GM23338 (cell line): ENCODE results near the gene EVC2.

ENCODE experiments used
- CREB1 ChIP-seq: fragments of 250-450 bp; sonication (Bioruptor Pico); IDR thresholded peaks from 2 replicates; pipeline ENCODE4 v1.5.0; 2020; ENCODE audit warnings: low read depth, mild to moderate bottlenecking, moderate library complexity
- EZH2 ChIP-seq: fragments of 200-600 bp; sonication (generic); IDR thresholded peaks from one replicate; pipeline ENCODE4 v1.8.0; 2017; ENCODE audit warnings: antibody characterized with exemption, mild to moderate bottlenecking, low read depth; ENCODE audit not compliant: unreplicated experiment
- EZH2phosphoT487 ChIP-seq: fragments of 200-600 bp; sonication (generic); IDR thresholded peaks from one replicate; pipeline ENCODE4 v1.8.1; 2018; ENCODE audit warnings: antibody characterized with exemption; ENCODE audit not compliant: unreplicated experiment
- JUNB ChIP-seq: IDR thresholded peaks from one replicate; pipeline ENCODE4 v1.6.1; 2016; ENCODE audit warnings: antibody characterized with exemption; ENCODE audit not compliant: unreplicated experiment
- NANOG ChIP-seq: IDR thresholded peaks from 2 replicates; pipeline ENCODE4 v1.6.1; 2016; ENCODE audit warnings: antibody characterized with exemption, borderline replicate concordance
- POLR2AphosphoS5 ChIP-seq: IDR thresholded peaks from 2 replicates; pipeline ENCODE4 v1.6.1; 2016; ENCODE audit warnings: antibody characterized with exemption, low read depth
- STAT1 ChIP-seq: IDR thresholded peaks from one replicate; pipeline ENCODE4 v1.6.1; 2016; ENCODE audit warnings: antibody characterized with exemption; ENCODE audit not compliant: unreplicated experiment
- ZNF114 ChIP-seq: fragments of 250-450 bp; sonication (Bioruptor Pico); IDR thresholded peaks from 2 replicates; pipeline ENCODE4 v1.5.0; 2020; ENCODE audit warnings: mild to moderate bottlenecking, moderate library complexity
- ZNF331 ChIP-seq: fragments of 250-450 bp; sonication (Bioruptor Pico); IDR thresholded peaks from 2 replicates; pipeline ENCODE4 v1.5.0; 2020; ENCODE audit warnings: low read depth, mild to moderate bottlenecking, moderate library complexity
- TF ChIP-seq, protein P1 (sequence below), 2 experiments: fragments of 200-600 bp in 1 of 2; sonication (generic) in 1 of 2; conservative IDR thresholded peaks; 2 replicates each; pipeline versions ENCODE4 v1.5.1 to v1.6.1; 2016 to 2017; ENCODE audit warnings: antibody characterized with exemption in 2 of 2, low read depth in 2 of 2, mild to moderate bottlenecking in 2 of 2, moderate library complexity in 1 of 2
- TF ChIP-seq, protein P2 (sequence below): IDR thresholded peaks from 2 replicates; pipeline ENCODE4 v1.6.1; 2016; ENCODE audit warnings: antibody characterized with exemption
- TF ChIP-seq, protein P3 (sequence below): IDR thresholded peaks from one replicate; pipeline ENCODE4 v1.6.1; 2018; ENCODE audit warnings: antibody characterized with exemption; ENCODE audit not compliant: unreplicated experiment
- TF ChIP-seq, protein P4 (sequence below): fragments of 250-450 bp; sonication (Bioruptor Pico); IDR thresholded peaks from 2 replicates; pipeline ENCODE4 v1.5.0; 2020; ENCODE audit warnings: mild to moderate bottlenecking, moderate library complexity

DNA sequence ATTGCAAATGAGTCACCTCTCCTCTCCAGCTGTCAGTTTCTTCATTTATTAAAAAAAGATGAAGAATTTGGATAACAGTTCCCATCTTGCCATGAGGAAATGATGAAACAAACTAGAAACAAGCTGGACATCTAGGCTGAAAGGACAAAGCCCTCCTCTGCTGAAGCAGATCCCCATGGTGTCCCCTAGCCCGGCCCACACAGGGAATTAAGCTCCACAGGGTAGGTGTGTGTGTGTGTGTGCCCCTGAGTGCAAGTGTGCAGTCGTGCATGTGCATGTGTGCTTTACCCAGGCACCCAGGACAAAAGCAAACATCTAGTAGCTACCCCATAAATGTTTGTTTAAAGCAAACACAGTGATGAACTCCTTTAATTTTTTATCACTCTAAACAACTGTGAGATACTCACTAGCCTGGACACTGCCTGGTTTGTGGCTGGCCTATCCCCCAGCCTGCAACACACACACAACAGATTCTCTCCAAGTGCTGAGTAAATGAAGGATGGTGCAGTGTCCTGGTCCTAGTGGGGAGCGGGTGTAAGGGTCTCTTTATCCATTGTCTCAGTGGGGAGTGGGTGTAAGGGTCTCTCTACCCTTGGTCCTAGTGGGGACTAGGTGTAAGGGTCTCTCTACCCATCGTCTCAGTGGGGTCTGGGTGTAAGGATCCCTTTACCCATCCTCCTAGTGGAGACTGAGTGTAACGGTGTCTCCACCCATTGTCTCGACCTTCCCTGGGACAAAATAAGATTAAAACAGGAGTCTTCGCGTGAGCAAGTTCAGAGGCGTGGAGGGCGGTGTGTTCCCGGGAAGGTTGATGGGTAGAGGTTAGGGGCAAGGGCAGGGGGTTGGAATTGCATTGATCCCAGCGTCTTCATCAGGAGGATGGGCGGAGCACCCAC is 2.0 kb upstream of the EVC2 start:
- TF ChIP-seq, protein P1, sequence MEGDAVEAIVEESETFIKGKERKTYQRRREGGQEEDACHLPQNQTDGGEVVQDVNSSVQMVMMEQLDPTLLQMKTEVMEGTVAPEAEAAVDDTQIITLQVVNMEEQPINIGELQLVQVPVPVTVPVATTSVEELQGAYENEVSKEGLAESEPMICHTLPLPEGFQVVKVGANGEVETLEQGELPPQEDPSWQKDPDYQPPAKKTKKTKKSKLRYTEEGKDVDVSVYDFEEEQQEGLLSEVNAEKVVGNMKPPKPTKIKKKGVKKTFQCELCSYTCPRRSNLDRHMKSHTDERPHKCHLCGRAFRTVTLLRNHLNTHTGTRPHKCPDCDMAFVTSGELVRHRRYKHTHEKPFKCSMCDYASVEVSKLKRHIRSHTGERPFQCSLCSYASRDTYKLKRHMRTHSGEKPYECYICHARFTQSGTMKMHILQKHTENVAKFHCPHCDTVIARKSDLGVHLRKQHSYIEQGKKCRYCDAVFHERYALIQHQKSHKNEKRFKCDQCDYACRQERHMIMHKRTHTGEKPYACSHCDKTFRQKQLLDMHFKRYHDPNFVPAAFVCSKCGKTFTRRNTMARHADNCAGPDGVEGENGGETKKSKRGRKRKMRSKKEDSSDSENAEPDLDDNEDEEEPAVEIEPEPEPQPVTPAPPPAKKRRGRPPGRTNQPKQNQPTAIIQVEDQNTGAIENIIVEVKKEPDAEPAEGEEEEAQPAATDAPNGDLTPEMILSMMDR (conservative IDR thresholded peaks at IDR 0.05; ENCODE audit: low read depth in 2 of 2) = peak in 1 of 2 experiments; percentile 53; a peak in 2 of 4 replicates
- no peak for TF ChIP-seq EZH2
- TF ChIP-seq, protein P2, sequence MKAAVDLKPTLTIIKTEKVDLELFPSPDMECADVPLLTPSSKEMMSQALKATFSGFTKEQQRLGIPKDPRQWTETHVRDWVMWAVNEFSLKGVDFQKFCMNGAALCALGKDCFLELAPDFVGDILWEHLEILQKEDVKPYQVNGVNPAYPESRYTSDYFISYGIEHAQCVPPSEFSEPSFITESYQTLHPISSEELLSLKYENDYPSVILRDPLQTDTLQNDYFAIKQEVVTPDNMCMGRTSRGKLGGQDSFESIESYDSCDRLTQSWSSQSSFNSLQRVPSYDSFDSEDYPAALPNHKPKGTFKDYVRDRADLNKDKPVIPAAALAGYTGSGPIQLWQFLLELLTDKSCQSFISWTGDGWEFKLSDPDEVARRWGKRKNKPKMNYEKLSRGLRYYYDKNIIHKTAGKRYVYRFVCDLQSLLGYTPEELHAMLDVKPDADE = no peak
- TF ChIP-seq EZH2phosphoT487 = no peak
- TF ChIP-seq, protein P3, sequence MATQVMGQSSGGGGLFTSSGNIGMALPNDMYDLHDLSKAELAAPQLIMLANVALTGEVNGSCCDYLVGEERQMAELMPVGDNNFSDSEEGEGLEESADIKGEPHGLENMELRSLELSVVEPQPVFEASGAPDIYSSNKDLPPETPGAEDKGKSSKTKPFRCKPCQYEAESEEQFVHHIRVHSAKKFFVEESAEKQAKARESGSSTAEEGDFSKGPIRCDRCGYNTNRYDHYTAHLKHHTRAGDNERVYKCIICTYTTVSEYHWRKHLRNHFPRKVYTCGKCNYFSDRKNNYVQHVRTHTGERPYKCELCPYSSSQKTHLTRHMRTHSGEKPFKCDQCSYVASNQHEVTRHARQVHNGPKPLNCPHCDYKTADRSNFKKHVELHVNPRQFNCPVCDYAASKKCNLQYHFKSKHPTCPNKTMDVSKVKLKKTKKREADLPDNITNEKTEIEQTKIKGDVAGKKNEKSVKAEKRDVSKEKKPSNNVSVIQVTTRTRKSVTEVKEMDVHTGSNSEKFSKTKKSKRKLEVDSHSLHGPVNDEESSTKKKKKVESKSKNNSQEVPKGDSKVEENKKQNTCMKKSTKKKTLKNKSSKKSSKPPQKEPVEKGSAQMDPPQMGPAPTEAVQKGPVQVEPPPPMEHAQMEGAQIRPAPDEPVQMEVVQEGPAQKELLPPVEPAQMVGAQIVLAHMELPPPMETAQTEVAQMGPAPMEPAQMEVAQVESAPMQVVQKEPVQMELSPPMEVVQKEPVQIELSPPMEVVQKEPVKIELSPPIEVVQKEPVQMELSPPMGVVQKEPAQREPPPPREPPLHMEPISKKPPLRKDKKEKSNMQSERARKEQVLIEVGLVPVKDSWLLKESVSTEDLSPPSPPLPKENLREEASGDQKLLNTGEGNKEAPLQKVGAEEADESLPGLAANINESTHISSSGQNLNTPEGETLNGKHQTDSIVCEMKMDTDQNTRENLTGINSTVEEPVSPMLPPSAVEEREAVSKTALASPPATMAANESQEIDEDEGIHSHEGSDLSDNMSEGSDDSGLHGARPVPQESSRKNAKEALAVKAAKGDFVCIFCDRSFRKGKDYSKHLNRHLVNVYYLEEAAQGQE = no peak
- TF ChIP-seq POLR2AphosphoS5 = no peak
- TF ChIP-seq STAT1 = no peak
- no peak for TF ChIP-seq JUNB
- TF ChIP-seq CREB1 (CRISPR knock-in tag) = no peak
- TF ChIP-seq NANOG = no peak
- TF ChIP-seq ZNF114 (CRISPR knock-in tag) = no peak
- no peak for TF ChIP-seq ZNF331 (CRISPR knock-in tag)
- TF ChIP-seq, protein P4, sequence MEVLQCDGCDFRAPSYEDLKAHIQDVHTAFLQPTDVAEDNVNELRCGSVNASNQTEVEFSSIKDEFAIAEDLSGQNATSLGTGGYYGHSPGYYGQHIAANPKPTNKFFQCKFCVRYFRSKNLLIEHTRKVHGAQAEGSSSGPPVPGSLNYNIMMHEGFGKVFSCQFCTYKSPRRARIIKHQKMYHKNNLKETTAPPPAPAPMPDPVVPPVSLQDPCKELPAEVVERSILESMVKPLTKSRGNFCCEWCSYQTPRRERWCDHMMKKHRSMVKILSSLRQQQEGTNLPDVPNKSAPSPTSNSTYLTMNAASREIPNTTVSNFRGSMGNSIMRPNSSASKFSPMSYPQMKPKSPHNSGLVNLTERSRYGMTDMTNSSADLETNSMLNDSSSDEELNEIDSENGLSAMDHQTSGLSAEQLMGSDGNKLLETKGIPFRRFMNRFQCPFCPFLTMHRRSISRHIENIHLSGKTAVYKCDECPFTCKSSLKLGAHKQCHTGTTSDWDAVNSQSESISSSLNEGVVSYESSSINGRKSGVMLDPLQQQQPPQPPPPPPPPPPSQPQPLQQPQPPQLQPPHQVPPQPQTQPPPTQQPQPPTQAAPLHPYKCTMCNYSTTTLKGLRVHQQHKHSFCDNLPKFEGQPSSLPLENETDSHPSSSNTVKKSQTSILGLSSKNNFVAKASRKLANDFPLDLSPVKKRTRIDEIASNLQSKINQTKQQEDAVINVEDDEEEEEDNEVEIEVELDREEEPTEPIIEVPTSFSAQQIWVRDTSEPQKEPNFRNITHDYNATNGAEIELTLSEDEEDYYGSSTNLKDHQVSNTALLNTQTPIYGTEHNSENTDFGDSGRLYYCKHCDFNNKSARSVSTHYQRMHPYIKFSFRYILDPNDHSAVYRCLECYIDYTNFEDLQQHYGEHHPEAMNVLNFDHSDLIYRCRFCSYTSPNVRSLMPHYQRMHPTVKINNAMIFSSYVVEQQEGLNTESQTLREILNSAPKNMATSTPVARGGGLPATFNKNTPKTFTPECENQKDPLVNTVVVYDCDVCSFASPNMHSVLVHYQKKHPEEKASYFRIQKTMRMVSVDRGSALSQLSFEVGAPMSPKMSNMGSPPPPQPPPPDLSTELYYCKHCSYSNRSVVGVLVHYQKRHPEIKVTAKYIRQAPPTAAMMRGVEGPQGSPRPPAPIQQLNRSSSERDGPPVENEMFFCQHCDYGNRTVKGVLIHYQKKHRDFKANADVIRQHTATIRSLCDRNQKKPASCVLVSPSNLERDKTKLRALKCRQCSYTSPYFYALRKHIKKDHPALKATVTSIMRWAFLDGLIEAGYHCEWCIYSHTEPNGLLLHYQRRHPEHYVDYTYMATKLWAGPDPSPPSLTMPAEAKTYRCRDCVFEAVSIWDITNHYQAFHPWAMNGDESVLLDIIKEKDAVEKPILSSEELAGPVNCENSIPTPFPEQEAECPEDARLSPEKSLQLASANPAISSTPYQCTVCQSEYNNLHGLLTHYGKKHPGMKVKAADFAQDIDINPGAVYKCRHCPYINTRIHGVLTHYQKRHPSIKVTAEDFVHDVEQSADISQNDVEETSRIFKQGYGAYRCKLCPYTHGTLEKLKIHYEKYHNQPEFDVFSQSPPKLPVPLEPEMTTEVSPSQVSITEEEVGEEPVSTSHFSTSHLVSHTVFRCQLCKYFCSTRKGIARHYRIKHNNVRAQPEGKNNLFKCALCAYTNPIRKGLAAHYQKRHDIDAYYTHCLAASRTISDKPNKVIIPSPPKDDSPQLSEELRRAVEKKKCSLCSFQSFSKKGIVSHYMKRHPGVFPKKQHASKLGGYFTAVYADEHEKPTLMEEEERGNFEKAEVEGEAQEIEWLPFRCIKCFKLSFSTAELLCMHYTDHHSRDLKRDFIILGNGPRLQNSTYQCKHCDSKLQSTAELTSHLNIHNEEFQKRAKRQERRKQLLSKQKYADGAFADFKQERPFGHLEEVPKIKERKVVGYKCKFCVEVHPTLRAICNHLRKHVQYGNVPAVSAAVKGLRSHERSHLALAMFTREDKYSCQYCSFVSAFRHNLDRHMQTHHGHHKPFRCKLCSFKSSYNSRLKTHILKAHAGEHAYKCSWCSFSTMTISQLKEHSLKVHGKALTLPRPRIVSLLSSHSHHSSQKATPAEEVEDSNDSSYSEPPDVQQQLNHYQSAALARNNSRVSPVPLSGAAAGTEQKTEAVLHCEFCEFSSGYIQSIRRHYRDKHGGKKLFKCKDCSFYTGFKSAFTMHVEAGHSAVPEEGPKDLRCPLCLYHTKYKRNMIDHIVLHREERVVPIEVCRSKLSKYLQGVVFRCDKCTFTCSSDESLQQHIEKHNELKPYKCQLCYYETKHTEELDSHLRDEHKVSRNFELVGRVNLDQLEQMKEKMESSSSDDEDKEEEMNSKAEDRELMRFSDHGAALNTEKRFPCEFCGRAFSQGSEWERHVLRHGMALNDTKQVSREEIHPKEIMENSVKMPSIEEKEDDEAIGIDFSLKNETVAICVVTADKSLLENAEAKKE (CRISPR knock-in tag) = no peak
